Measurements from ENCODE around the gene B3GNT2. TPM values are rescaled to one million over a fixed set of nuclear protein-coding genes. Genes with fewer than 3 reads are reported as not detected.

Gene B3GNT2
- total RNA-seq, 1 donor from 2014 or later, result 38.0 TPM

DNA sequence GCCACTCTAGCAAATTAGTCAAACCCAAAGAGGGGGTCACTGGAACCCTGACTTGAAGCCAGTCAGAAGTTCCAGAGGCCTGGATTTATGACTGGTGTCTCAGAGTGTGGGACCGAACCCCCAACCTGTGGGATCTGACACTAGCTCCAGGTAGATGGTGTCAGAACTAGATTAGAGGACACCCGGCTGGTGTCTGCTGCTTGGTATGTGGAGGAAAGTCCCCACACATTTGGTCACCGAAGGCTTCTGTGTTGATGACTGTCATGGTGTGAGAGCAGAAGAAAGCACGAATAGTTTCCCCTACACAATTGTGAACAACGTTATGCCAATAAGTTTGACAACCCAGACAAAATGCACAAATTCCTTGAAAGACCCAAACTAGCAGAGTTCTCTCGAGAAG, 48.1 kb downstream of the B3GNT2 start:
- TF ChIP-seq, protein P1, sequence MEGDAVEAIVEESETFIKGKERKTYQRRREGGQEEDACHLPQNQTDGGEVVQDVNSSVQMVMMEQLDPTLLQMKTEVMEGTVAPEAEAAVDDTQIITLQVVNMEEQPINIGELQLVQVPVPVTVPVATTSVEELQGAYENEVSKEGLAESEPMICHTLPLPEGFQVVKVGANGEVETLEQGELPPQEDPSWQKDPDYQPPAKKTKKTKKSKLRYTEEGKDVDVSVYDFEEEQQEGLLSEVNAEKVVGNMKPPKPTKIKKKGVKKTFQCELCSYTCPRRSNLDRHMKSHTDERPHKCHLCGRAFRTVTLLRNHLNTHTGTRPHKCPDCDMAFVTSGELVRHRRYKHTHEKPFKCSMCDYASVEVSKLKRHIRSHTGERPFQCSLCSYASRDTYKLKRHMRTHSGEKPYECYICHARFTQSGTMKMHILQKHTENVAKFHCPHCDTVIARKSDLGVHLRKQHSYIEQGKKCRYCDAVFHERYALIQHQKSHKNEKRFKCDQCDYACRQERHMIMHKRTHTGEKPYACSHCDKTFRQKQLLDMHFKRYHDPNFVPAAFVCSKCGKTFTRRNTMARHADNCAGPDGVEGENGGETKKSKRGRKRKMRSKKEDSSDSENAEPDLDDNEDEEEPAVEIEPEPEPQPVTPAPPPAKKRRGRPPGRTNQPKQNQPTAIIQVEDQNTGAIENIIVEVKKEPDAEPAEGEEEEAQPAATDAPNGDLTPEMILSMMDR (IDR thresholded peaks at IDR 0.05), result no peak

DNA sequence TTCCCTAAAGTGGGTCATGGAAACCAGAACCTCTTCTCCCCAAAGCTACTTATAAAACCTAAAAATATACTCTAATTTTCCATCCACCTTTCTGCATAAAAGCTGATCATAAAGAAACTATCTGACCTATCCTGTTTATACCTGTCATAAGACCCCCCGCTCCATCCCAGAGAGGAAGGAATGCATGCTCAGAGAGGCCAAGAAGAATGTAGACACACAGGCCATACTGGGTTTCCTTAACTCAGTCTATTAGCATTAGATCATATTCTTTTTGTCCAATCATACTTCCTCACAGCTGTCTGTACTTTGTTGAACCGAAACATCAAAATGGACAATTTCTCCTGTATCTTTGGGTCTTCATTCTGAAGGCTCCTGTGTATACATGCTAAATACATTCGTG, 52.3 kb downstream of the B3GNT2 start:
- H3K9me3 ChIP-seq, result no peaks in the 10 kb centered on the region
- H3K36me3 ChIP-seq, result no peaks in the 10 kb centered on the region
- ATAC-seq, result no peak
- H3K27ac ChIP-seq, result no peak overlapping the region
- no peak overlapping the region for H3K4me3 ChIP-seq
- H3K4me1 ChIP-seq, result no peaks in the 10 kb centered on the region
- TF ChIP-seq, protein P1 (IDR thresholded peaks at IDR 0.05), result no peak
- intact Hi-C loops (cut with DNase I), result no loop called here
- DNase-seq, result no peak
- H3K27me3 ChIP-seq (ENCODE audit: low read depth), result no peaks in the 10 kb centered on the region

More for the DNA sequence above, 48.1 kb downstream of the B3GNT2 start:
- DNase-seq (no peak), ATAC-seq (no peak)
- Histone ChIP-seq H3K27ac (no peak overlapping the region), H3K4me1 (no peaks in the 10 kb centered on the region), H3K9me3 (no peaks in the 10 kb centered on the region), H3K27me3 (ENCODE audit: low read depth) (no peaks in the 10 kb centered on the region), H3K4me3 (no peak overlapping the region), H3K36me3 (no peaks in the 10 kb centered on the region)
- intact Hi-C loops (cut with DNase I), result no loop called here

DNA sequence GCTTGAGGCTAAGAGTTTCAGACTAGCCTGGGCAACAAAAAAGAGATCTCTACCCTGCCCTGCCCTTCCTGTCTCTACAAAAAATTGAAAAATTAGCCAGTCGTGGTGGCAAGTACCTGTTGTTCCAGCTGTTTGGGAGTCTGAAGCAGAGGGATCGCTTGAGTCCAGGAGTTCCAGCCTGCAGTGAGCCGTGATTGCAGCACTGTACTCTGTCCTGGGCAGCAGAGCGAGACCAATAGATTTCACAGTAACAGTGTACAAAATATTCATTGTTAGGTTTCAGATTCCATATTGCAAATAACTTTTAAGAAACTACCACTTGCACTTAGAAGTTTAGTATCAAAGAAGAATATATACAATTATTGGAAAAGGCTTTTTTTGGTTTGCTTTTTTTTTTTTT, 54.3 kb downstream of the B3GNT2 start:
- Histone ChIP-seq H3K36me3 (no peaks in the 10 kb centered on the region), H3K9me3 (no peaks in the 10 kb centered on the region), H3K27me3 (ENCODE audit: low read depth) (no peaks in the 10 kb centered on the region), H3K4me3 (no peak overlapping the region), H3K27ac (no peak overlapping the region), H3K4me1 (no peaks in the 10 kb centered on the region)
- intact Hi-C loops (cut with DNase I), result no loop called here
- DNase-seq (no peak), ATAC-seq (no peak)
- TF ChIP-seq, protein P1 (IDR thresholded peaks at IDR 0.05), result no peak

DNA sequence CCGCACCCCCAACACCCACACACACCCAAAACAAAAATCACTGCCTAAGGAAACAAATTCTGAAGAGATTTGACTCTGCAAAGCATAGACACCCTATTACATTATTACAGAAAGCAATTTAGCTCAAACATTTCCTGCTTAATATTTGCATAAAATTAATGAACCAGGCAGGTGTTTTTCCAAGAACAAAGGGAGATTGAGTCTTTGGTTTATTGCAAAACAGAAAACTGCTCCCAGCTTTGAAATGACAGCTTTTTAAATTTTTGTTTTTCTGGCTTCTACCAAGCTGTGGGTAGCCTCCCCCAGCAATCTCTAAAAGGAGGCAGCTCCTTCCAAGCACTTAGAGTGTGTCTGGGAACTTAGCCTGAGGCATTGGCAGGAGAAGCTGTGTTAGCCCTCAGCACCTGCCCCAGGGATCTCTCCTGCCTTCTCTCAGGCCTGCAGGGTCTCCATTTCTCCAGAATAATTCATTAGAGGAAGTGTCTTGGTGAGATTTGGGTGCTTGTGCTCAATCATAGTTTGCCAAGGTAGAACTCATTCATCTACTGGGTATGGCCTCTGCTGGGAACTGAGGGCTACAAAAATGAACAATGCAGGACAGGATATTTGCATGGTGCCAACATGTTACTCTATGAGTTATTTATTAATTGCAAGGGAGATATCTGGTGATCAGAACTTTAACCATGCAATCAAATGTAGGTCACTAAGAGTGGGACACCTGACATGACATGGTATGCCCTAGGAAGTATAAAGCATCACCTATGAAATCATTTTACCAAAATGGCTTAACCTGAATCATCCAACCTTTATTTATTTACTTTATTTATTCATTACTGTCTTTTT, 58.7 kb downstream of the B3GNT2 start:
- no peak for DNase-seq
- intact Hi-C loops (cut with DNase I), result no loop called here

DNA sequence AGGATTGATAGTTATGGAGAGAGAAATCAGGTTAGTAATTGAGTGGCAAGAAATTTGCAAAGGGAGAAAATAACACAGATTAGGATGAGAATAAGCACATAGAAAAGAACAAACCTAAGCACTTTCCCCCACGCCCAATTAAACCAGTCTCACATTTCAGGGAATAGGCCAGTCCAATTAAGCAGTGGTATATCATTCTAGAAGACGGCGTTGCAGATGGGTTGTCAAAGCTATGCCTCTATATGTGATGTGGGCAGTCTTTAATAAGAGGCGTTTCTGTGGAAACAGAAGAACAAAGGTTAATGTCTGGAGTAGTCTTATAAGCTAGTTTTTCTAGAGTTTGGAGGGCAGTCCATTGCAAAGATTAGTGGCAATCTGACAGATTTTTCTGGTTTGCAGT, 61.6 kb downstream of the B3GNT2 start:
- no peaks in the 10 kb centered on the region for H3K36me3 ChIP-seq
- no peaks in the 10 kb centered on the region for H3K9me3 ChIP-seq
- DNase-seq (no peak), ATAC-seq (no peak)
- TF ChIP-seq, protein P1 (IDR thresholded peaks at IDR 0.05), result no peak
- intact Hi-C loops (cut with DNase I), result no loop called here
- H3K27me3 ChIP-seq (ENCODE audit: low read depth), result no peaks in the 10 kb centered on the region
- H3K4me1 ChIP-seq, result no peaks in the 10 kb centered on the region
- H3K27ac ChIP-seq, result no peak overlapping the region
- H3K4me3 ChIP-seq, result no peak overlapping the region

More for the DNA sequence above, 58.7 kb downstream of the B3GNT2 start:
- Histone ChIP-seq H3K4me3 (no peak overlapping the region), H3K27me3 (ENCODE audit: low read depth) (no peaks in the 10 kb centered on the region), H3K36me3 (no peaks in the 10 kb centered on the region), H3K27ac (no peak overlapping the region), H3K4me1 (no peaks in the 10 kb centered on the region), H3K9me3 (no peaks in the 10 kb centered on the region)
- no peak for ATAC-seq
- TF ChIP-seq, protein P1 (IDR thresholded peaks at IDR 0.05), result no peak
